ENCODE results near the gene MPPE1.

GRCh38 chr18:11866329-11866728 is 41.8 kb downstream of the MPPE1 start:
- no peak for TF ChIP-seq CTCF (conservative IDR thresholded peaks at IDR 0.05 in 1 of 2, IDR thresholded peaks at IDR 0.05 in 1 of 2; ENCODE audit: extremely low read depth in 1 of 2, insufficient read depth in 1 of 2, low read depth in 1 of 2, low read length in 2 of 2)
- no peak for TF ChIP-seq EZH2 (IDR thresholded peaks at IDR 0.05; ENCODE audit: borderline replicate concordance, low read length)

All from mammary epithelial cell (primary cell).